GM21381 (cell line): ENCODE results near the gene MPL.
"Not testable (repeated sequence)": the region's sequence is repeated elsewhere in the genome, so short reads cannot be mapped to it uniquely, and the experiment has no call there.

ENCODE experiments used
- ATAC-seq: cut with Tn5 transposase; IDR thresholded peaks from one replicate; pipeline ENCODE4 v1.9.1; 2021; ENCODE audit warnings: mild to moderate bottlenecking, moderate library complexity; ENCODE audit not compliant: unreplicated experiment

MPL gene

DNA sequence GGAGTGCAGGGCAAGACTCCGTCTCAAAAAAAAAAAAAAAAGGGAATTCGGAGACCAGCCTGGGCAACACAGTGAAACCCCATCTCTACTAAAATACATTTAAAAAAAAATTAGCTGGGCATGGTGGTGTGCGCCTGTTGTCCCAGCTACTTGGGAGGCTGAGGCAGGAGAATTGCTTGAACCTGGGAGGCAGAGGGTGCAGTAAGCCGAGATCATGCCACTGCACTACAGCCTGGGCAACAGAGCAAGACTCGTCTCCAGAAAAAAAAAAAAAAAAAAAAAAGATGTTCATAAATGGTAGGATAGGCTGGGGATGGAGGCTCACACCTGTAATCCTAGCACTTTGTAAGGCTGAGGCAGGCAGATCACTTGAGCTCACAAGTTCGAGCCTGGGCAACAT is 32.2 kb downstream of the MPL start:
- not testable (repeated sequence) for ATAC-seq

DNA sequence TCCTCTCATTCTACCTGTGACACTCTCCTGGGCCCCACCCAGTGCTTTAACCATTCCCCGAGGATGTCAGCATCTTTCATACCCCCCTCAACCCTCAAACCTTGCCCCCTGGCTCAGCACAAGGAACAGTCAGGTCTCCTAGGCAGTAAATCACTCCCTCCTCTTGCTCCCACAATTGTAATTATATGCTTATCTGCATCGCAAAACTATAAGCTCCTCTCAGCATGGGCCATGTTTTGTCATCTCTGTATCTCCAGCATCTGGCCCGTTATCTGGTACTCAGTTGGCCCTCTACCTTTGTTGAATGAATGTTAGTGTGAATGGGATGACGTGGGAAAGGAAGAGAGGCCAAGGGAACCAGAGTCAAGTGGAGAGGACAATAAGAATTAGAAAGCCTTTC is 32.9 kb downstream of the MPL start:
- ATAC-seq: no peak

DNA sequence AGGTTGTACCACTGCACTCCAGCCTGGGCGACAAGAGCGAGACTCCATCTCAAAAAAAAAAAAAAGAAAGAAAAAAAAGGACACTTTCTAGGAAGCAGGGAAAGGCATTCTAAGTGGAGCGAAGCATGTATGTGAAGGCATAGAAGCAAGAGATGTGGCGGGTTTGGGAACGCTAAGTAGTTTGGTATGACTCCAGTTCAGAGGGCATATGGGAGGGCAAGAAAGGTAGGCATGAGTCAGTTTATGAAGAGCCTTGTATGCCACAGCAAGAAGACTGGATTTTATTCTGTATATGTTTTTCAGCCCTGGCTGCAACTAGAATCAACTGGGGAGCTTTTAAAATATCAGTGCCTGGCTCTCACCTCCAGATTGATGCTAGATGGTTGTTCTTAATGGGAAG is 34.6 kb downstream of the MPL start:
- ATAC-seq: no peak

DNA sequence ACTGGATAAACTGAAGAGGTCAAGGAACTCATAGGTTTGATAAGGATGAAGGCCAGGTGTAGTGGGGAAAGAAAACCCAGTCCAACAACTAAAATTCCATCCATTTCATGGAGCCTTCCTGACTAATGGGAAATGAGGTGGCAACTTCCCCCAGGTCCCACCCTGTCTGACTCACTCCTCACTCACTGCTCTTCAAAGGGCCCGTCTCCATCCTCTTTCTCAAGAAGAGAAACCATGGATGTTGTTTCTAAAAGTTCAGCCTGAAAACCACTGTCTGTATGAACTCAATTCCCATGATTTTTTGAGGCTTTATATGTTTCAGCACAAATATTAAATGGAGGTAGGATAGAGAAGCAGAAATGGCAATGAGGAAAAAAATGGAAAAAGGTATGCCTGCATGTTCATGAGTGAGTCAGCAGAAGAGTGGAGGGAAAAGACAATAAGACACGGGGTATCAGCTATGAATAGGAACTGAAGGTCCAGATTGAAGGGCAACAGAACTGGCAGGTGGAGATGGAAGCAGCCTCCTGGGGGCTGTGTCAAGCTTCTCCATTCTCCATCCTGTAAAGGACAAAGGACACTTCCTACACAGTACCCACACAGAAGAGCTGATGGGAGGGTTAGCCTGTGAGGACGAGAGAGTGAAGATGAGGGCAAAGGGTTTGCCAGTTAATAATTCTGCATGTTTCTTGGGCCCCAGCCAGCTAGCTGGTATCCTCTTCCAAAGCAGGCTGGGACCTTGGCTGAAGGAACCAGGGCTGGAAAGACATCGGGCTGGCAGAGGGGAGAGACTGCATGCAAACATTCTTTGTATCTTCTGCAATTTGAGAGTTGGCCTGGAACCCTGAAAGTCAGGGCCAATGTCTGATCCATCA is 35.7 kb downstream of the MPL start:
- ATAC-seq: no peak

DNA sequence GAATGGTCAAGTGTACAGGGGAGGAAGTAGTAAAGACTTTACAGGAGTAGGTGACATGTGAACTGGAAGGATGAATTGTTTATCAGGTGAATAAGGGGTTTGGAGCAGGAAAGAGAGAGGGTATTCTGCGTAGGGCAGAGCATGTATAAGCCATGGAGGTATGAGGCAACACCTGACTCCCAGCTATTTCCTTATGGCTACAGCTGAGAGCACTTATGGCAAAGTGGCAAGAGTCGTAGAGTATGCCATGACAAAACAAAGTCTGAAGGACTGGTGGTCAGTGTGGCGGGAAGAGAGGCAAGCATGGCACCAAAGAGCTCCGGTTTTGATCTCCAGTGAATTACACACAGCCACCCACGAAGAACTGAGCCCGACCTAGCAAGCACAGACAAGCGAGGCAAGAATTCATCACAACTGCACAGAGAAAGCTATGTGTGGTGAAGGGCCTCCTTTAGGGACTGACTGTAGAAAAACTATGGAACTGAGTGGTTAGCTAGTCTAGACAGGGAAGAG is 39.2 kb downstream of the MPL start:
- no peak for ATAC-seq

DNA sequence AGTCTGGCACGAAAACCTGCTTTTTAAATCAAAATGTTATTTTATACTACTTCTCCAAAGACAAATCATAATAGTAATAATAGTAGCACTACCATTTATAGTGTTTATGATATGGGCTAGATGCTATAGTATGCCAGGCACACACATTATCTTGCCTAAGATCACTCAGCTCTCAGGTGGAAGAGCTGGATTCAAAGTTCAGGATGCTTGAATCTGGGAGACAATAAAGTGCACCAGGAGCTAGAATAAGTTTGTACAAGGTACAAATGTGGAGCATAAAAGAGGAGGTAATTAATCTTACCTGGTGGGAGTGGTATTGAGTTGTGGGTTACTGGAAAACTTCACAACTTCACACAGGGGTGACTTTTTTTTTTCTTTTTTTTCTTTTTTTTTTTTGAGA is 40.2 kb downstream of the MPL start:
- ATAC-seq: no peak

DNA sequence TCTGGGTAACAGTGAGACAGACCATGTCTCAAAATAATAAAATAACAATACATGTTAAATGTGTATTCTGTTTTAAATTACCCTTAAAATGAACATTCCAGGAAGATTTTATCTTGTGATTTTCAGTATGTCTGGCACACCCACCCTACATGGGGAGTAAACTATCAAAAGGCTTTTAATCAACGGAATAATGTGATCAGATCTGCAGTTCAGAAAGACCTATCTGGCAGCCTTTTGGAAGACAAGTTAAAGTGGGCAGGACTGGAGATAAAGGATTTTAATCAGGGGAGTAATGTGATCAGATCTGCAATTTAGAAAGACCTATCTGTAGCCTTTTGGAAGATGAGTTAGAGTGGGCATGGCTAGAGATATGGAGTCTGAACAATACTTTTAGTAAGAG is 41.9 kb downstream of the MPL start:
- no peak for ATAC-seq

DNA sequence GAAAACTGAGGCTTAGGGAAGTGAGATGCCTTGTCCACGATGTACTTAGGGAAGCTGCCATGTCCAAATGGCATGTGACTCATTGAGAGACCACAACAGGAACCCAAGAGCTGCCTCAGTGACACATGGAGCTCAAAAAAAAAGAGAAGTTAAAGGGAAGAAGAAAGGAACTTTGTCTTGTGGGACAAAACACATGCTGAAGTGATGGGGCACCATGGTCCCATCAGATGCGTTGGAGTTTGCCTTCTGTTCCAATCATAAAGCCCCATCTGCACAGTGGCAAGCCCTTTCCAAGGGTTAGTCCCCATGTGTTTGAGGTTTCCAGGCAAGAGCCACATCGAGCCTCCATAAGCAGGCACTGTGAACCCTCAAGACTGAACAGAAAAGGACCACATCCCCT is 44.0 kb downstream of the MPL start:
- no peak for ATAC-seq

DNA sequence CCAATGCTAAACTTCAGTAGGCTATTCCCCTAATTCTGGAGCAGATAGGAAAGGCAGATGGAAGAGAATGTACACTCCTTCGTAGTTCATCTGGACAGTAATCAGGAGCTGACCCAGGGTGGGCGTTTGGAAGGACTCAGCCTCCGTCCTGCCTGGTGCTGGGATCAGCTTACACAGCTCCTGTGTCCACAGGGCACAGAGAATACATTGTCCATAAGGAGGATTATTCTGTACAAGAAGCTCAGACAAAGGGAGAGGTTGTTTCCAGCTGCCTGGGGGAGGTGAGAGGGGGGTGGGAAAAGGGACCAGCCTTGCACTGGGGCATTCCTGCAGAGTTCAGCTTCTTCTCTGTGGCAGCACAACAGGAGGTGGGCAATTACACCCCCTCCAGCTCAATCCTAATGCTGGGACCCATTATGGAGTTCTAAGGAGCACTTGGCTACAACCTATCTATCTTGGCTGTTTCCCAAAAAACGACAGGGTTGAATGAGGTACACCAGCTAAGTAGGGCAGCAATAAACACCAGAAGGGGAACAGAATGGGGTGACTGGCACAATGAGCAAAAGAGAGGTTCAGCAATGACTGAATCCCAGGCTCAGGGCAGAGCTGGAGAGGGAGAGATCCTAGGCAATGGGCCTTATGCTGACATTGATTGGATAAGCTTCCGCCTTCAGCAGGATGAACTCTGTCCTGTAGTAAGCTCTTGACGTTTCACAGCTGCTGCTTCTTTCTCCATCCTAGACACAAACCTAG is 44.6 kb downstream of the MPL start:
- no peak for ATAC-seq

DNA sequence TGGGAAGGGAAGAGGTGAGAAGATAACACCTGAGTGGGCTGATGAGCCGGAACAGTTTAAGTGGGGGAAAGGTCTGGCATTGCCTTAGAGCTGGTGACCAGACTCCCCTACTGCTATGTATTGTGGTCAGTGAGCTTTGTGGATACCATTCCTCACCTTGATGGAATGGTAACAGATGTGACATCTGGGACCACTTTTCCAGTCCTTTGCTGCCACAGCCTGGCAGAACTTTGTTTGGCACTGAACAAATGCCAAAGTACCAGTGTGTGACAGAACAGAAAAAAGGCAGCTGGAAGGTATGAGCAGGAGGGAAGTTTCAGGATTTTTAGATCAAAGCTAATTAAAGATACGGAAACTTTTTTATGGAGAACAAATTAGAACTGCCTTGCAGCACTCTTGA is 45.8 kb downstream of the MPL start:
- ATAC-seq: no peak

DNA sequence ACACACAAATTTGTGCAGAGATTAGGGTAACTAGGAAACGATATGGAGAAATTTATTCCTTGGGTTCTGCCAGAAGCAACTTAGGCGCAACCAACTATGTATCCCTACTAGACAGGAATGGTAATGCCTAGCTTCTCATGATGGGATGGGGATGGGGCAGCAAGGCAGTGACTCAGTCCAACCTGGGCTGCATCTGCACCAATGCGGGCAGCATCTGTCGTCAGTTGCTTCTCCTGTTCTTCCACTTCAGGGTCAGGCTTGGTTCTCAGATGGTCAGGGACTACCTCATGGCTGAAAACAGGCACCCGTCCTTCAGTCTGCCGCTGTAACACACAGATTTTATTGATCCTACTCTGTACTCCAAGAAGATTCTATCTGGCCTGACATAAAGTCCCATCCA is 49.1 kb downstream of the MPL start:
- no peak for ATAC-seq

DNA sequence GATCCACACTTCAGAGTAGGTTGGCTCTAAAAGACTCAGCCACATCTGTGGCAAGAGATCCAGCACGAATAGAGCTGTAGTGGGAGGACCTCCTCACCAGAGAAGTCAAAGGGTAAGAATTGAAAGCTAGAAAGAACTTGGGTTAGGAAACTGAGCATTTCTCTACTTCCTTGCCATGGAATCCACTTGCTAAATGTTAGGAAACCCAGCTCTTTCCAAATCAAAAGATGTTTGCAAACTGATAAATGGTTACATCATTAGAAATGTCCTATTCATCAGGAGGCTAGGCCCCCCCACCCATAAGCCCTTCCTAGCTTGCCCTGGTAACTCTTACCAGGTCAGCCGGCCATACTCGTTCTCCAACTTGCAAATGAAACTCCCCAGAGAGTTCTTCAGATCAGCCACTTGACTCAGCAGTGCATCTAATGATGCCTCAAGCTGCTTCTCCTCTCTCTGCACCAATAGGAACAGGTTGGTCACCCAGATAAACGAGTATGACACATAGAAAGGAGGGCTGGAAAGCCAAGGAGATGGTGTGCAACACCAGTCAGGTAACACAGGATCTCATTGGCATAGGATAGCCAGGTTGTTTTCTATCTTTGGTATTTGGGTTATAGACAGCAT is 50.5 kb downstream of the MPL start:
- ATAC-seq: no peak

DNA sequence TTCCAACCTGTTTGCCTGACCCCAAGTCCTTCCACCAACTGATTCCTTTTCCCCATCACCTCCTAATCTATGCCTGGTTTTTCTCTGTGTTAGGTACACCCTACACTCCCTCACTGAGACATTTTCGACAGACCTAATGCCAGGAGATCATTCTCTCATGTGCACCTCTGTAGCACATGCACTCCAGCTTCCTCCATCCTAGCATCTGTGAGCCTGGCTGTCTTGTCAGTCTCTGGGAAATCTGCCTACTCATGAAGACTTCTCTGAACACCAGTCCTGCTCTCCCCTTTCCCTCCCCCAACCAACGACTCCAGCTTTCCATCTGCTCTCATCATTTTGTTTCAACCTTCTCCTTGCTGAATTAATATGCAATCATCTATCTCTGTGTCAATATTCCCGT is 51.0 kb downstream of the MPL start:
- ATAC-seq: no peak

DNA sequence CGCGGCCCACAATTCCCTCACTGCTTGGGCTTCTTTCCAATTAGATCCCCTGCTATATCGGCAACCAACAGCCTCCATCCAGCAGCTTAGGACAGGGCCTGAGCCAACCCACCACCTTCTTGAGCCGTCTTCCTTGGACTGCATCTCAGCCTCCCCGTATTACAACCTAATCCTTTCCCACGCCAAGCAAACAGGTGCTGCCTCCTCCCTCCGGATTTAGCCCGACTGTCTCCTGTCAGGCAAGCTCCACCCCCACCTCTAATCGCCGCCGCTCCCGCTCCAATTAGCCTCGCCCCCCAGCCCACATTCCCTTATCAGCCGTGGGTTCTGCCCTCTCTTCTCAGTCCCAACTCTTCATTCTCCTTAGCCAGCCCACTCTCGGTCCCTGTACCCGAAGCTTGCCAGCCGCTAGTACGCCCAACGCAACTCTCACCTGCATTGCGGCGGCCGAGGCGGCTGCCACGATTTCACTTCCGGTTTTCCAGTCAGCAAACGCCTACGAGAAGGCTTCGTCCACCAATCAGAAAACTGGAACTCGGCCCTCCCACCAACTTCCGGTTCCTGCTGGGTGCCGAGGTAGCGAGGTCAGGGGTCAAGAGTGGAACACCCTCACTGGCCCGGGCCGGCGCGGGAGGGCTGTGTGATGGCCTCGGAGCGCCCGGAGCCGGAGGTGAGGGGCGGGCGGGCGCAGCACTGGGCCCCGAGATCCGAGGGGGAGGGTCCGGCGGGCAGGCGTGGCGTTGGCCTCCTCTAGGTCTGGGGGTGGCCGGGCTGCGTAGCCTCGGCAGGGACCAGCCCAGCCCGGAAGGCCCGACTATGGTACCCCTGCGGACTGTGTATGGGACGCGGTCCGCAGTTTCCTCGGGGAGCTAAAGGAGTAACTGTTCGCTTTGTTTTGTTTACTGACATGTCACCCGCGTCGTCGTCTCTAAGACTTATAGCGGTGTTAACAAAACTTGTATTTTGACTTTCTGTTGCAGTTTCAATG is 52.0 kb downstream of the MPL start, which contains the start of the genes MED8 and SZT2:
Gene MED8, minus strand, starts transcription at position 475 of the 988 bp plus-strand sequence. Its CDS starts 36 bp downstream, at position 439.
Gene SZT2, plus strand, starts transcription at position 574 of the 988 bp plus-strand sequence. Its CDS starts 70 bp downstream, at position 644.
- ATAC-seq: peak; percentile 90

DNA sequence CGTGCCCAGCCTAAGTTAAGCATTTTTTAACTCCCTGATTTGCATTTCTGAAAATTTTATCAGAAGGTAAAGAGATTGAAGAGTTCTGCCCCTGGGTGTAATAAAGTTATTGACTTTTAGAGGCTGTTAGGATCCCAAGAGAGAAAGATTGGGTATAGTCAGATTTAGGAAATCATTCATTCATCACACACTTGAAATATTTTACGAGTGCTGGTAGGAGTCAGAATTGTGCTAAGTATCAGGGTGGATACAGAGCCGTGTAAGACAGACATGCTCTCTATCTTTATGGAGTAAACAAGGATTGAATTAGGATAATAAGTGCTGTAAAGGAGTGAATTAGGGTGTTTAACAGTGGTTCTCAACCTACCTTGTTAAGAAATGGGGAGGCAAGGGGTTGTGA is 55.1 kb downstream of the MPL start:
- ATAC-seq: no peak

DNA sequence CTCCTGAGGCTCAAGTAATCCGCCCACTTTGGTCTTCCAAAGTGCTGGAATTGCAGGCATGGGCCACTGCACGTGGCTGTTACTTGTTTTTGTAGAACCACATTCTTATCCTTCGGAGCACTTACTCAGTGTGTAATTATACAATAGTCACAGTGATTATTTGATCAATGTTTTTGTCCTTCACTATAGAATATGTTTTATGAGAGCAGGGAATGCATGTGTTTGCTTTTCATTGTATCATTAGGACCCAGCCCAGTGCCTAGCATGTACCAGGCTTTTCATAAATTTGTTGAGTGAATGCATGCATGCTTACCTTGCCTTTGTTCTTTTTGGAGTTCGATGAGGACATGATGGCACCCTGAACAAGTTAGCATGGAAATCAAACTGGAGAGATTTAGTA is 57.9 kb downstream of the MPL start:
- no peak for ATAC-seq

DNA sequence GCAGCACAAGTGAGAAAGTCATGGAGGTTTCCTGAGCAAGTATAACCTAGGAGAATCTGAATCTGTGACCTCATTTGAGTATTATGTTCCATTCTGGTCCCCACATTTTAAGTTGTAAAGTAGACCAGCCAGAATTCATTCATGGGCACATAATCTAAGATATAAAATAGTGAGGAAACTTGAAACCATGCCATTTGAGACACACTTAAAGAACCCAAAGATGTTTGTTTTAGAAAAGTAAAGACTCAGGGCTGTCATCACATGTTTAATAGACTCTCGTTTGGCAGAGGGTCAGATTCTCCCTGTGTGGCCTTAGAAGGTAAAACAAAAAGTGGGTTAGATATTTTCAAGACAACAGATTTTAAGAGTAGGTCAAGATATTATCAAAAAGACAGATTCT is 58.4 kb downstream of the MPL start:
- ATAC-seq: no peak

DNA sequence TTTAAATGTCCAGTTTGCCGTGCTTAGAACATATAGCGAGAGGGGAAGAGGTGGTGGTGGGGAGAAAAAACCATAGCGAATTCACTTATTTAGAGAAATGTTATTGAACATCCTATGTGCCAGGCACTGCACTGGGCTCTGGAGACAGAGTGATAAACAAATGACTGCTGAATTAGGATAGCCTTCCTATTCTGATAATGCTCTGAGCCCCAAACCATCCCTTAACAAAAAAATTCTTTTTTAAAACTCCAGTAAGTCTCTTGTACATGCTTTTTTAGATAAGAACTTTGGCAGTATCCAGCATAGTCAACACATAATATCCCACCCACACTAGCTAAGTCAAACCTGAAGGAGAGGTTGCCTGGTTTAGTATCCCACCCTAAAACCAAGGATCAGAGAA is 60.6 kb downstream of the MPL start:
- no peak for ATAC-seq

DNA sequence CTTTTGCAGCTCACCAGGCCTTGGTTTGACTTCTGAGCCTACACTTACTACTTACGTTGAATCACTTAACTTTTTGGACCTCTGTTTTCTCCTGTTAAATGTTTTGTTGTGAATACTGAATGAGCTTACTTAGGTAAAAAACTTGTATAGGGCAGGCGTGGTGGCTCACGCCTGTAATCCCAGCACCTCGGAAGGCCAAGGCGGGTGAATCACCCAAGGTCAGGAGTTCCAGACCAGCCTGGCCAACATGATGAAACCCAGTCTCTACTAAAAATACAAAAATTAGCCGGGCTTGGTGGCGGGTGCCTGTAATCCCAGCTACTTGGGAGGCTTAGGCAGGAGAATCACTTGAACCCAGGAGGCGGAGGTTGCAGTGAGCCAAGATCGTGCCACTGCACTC is 62.8 kb downstream of the MPL start:
- not testable (repeated sequence) for ATAC-seq
